ENCODE results near the gene RPL41.

GRCh38 chr12:56129206-56129941, 12.9 kb downstream of the RPL41 start:
- TF ChIP-seq CTCF (conservative IDR thresholded peaks at IDR 0.05; ENCODE audit: low read depth, low read length) (no peak), EZH2phosphoT487 (IDR thresholded peaks at IDR 0.05; ENCODE audit: borderline replicate concordance, low read length) (no peak), EZH2 (IDR thresholded peaks at IDR 0.05; ENCODE audit: low read length, unreplicated experiment) (no peak)
